ENCODE data around the gene RPL26. TPM values are rescaled to one million over a fixed set of nuclear protein-coding genes. Genes with fewer than 3 reads are reported as not detected.

The RPL26 gene
- total RNA-seq, 2 experiments from 2014 or later, result 3,141 to 3,176 TPM

DNA sequence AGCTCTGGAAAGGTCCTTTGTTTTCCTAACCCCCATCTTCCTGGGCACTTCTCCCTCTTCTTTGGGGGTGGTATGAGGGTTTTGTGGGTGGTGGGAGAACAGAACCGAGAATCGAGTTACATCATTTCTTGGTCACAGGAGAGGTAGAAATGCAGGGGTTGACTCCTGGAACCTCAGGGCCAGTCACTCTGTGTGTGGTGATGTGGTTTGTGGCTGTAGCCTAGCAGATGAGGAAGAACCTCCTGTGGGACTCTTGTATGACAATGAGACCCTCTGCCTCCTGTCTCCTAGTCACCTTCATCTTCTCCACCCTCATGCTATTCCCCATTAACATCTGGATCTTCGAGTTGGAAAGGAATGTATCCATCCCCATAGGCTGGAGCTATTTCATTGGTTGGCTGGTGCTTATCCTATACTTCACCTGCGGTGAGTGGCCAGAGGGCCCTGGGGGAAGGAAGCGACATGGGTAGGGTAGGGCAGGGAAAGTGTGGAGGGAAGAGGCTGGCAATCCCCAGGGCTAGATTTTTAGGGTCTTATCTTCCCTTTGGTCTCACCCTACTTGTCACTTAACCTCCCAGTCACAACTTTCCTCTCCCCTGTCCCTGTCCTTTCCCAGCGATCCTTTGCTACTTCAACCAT lies 37.8 kb downstream of the RPL26 start:
- TF ChIP-seq, protein P1, sequence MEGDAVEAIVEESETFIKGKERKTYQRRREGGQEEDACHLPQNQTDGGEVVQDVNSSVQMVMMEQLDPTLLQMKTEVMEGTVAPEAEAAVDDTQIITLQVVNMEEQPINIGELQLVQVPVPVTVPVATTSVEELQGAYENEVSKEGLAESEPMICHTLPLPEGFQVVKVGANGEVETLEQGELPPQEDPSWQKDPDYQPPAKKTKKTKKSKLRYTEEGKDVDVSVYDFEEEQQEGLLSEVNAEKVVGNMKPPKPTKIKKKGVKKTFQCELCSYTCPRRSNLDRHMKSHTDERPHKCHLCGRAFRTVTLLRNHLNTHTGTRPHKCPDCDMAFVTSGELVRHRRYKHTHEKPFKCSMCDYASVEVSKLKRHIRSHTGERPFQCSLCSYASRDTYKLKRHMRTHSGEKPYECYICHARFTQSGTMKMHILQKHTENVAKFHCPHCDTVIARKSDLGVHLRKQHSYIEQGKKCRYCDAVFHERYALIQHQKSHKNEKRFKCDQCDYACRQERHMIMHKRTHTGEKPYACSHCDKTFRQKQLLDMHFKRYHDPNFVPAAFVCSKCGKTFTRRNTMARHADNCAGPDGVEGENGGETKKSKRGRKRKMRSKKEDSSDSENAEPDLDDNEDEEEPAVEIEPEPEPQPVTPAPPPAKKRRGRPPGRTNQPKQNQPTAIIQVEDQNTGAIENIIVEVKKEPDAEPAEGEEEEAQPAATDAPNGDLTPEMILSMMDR (IDR thresholded peaks at IDR 0.05), result no peak
- Mint-ChIP-seq H3K27ac (no peak overlapping the region), H3K27me3 (peaks cover 13% of the 10 kb centered on the region), H3K36me3 (ENCODE audit: low read depth) (no peaks in the 10 kb centered on the region), H3K9me3 (no peaks in the 10 kb centered on the region), H3K4me1 (ENCODE audit: low read depth) (no peaks in the 10 kb centered on the region), H3K4me3 (no peak overlapping the region)
- ChIA-PET CTCF (no interaction called here), POLR2A (no interaction called here)
- no peak for ATAC-seq
- peak; percentile 39 for DNase-seq
- intact Hi-C loops (cut with micrococcal nuclease), result no loop called here

DNA sequence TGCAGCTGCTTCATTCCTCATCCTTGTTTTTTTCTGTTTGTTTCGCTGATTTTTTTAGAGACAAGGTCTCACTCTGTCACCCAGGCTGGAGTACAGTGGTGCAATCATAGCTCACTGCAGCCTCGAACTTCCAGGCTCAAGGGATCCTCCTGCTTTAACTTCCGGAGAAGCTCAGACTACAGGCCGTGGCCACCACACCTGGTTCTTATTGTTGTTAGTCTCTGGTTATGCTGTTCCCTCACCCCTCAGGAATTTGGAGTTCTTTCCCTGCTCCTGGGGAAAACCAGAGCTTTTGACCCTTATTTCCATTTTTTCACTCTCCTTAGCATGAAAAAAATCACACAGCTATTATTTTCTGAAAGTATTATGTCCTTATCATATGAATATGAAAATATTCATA lies 41.5 kb downstream of the RPL26 start:
- ChIA-PET POLR2A (no interaction called here), CTCF (interaction anchor here (1.0 to 1.4 kb wide), 2 partner anchors 14 to 247 kb away, joined by 3 to 4 read pairs; no protein-coding TSS in a partner anchor)
- H3K36me3 Mint-ChIP-seq (ENCODE audit: low read depth), result no peaks in the 10 kb centered on the region
- H3K4me3 Mint-ChIP-seq, result no peak overlapping the region
- TF ChIP-seq, protein P1 (IDR thresholded peaks at IDR 0.05), result no peak
- intact Hi-C loops (cut with micrococcal nuclease), result no loop called here
- ATAC-seq, result no peak
- H3K27me3 Mint-ChIP-seq, result peaks cover 5% of the 10 kb centered on the region
- no peaks in the 10 kb centered on the region for H3K9me3 Mint-ChIP-seq
- DNase-seq, result no peak
- peaks cover 4% of the 10 kb centered on the region for H3K4me1 Mint-ChIP-seq (ENCODE audit: low read depth)
- no peak overlapping the region for H3K27ac Mint-ChIP-seq

DNA sequence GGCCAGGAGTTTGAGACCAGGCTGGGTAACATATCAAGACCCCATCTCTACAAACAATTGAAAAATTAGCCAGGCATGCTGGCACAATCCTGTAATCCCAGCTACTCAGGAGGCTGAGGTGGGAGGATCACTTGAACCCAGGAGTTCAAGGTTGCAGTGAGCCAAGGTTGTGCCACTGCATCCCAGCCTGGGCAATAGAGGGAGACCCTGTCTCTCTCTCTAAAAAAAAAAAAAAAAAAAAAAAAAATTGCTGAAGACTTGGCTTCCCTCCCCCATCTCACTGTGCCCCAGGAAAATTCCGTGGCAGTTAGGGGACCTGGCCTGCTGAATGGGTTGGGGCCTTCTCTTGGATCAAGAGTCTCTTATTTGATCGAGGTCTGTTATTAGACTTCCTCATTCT lies 43.5 kb downstream of the RPL26 start, which contains the start of gene ODF4:
ODF4 (plus strand) TSS at position 301 of the 400 bp plus-strand sequence. CDS start 212 bp downstream, outside the sequence.
- POLR2A ChIA-PET, result interaction anchor here (1.1 to 1.4 kb wide), 2 partner anchors 36 to 166 kb away, joined by 3 to 5 read pairs; partner anchors contain the start of gene KRABD2
- Mint-ChIP-seq H3K4me3 (no peak within 1 kb of the TSS), H3K27ac (peak within 1 kb of the TSS; percentile 11), H3K27me3 (peaks cover 2% of the 10 kb centered on the region), H3K4me1 (ENCODE audit: low read depth) (peaks cover 4% of the 10 kb centered on the region), H3K9me3 (no peaks in the 10 kb centered on the region), H3K36me3 (ENCODE audit: low read depth) (no peaks in the 10 kb centered on the region)
- ATAC-seq (no peak), DNase-seq (no peak)
- TF ChIP-seq, protein P1 (IDR thresholded peaks at IDR 0.05), result no peak
- intact Hi-C loops (cut with micrococcal nuclease), result no loop called here
- CTCF ChIA-PET, result interaction anchor here (1.3 to 1.5 kb wide), 2 partner anchors 246 to 446 kb away, joined by 4 to 7 read pairs; no protein-coding TSS in a partner anchor

DNA sequence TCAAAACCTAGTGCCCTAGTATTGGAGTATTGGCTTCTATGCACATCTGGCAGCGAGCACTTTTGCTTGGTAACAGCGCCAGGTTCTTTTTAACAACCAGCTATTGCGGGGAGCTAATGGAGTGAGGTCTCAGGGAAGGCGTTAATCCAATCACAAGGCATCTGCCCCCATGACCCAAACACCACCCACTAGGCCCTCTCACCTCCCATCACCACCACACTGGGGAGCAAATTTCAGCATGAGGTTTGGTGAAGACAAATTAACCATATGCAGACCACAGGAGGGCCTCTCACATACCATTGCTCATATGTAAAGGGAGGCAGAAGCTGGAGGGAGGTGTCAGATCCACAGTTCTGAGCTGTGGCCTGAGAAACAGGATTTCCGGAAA lies 44.2 kb downstream of the RPL26 start:
- no peaks in the 10 kb centered on the region for H3K9me3 Mint-ChIP-seq
- DNase-seq, result no peak
- no peaks in the 10 kb centered on the region for H3K36me3 Mint-ChIP-seq (ENCODE audit: low read depth)
- H3K4me1 Mint-ChIP-seq (ENCODE audit: low read depth), result peaks cover 4% of the 10 kb centered on the region
- H3K4me3 Mint-ChIP-seq, result no peak overlapping the region
- H3K27ac Mint-ChIP-seq, result peak overlapping the region; percentile 11
- ChIA-PET POLR2A (interaction anchor here (0.6 to 1.5 kb wide), 5 partner anchors 12 to 165 kb away, joined by 3 to 5 read pairs (median 3); partner anchors contain the start of gene KRABD2), CTCF (interaction anchor here (0.7 to 1.5 kb wide), 5 partner anchors 22 to 446 kb away, joined by 3 to 7 read pairs (median 4); no protein-coding TSS in a partner anchor)
- TF ChIP-seq, protein P1 (IDR thresholded peaks at IDR 0.05), result no peak
- intact Hi-C loops (cut with micrococcal nuclease), result no loop called here
- H3K27me3 Mint-ChIP-seq, result peaks cover 2% of the 10 kb centered on the region
- ATAC-seq, result peak; percentile 34

Data from activated CD8-positive, alpha-beta T cell treated with anti-CD3 and anti-CD28 coated beads for 36 hours (primary cell).